ENCODE results near the gene CP. TPM values are rescaled to one million over a fixed set of nuclear protein-coding genes. Genes with fewer than 3 reads are reported as not detected.

The CP gene
- total and polyA plus RNA-seq, 2 donors (not counting 1 experiment from before 2014, with no cell fraction given), result not detected

GRCh38 chr3:149142682-149143081, 78.9 kb downstream of the CP start:
- H3K9ac ChIP-seq (ENCODE audit: low read length), result no peak overlapping the region
- H3K4me1 Mint-ChIP-seq, result peaks cover 50% of the 10 kb centered on the region
- intact Hi-C loops (cut with micrococcal nuclease), result no loop called here
- no peak overlapping the region for H2AFZ ChIP-seq (ENCODE audit: insufficient read depth, low read depth, low read length, poor library complexity, severe bottlenecking)
- POLR2A ChIA-PET, result no interaction called here
- H3K27me3 Mint-ChIP-seq, result no peaks in the 10 kb centered on the region
- ATAC-seq (ENCODE audit: low read depth) (no peak), DNase-seq (no peak)
- peaks cover 61 to 64% of the 10 kb centered on the region in 2 donors for H3K4me1 ChIP-seq (ENCODE audit: control insufficient read depth in 2 of 2, insufficient read depth in 2 of 2, low read length in 2 of 2)
- no peaks in the 10 kb centered on the region for H3K9me3 Mint-ChIP-seq (ENCODE audit: insufficient read depth)
- H3K4me3 Mint-ChIP-seq, result peak overlapping the region; percentile 6
- CTCF ChIA-PET, result interaction anchor here (2.9 kb wide), 1 partner anchor 22 kb away, joined by 11 read pairs; no protein-coding TSS in a partner anchor
- TF ChIP-seq CTCF (IDR thresholded peaks at IDR 0.05) (no peak), EZH2 (IDR thresholded peaks at IDR 0.05; ENCODE audit: borderline replicate concordance, insufficient read depth, low read depth, low read length, poor library complexity, severe bottlenecking) (no peak)
- no peaks in the 10 kb centered on the region for H3K27me3 ChIP-seq (replicated peaks in 1 of 4; ENCODE audit: control extremely low read depth in 1 of 4, control insufficient read depth in 3 of 4, insufficient read depth in 4 of 4, low read length in 3 of 4)
- H3K4me3 ChIP-seq (ENCODE audit: control extremely low read depth in 1 of 5, extremely low read depth in 1 of 5, insufficient read depth in 1 of 5, low read depth in 2 of 5, low read length in 4 of 5), result no peak overlapping the region
- peak overlapping the region in 1 of 2 donors; percentile 55 for H3K27ac ChIP-seq (ENCODE audit: low read length in 2 of 2)
- H4K20me1 ChIP-seq (ENCODE audit: control insufficient read depth, insufficient read depth, low read length, poor library complexity, severe bottlenecking), result peaks cover 5% of the 10 kb centered on the region
- H3K79me2 ChIP-seq (ENCODE audit: control insufficient read depth, insufficient read depth, low read length), result peaks cover 43% of the 10 kb centered on the region
- peaks cover 5 to 23% of the 10 kb centered on the region in 2 experiments for H3K36me3 ChIP-seq (replicated peaks in 1 of 2; ENCODE audit: control extremely low read depth in 1 of 2, control insufficient read depth in 1 of 2, extremely low read depth in 1 of 2, insufficient read depth in 2 of 2, low read length in 1 of 2)
- H3K9me3 ChIP-seq (ENCODE audit: control extremely low read depth in 1 of 3, control insufficient read depth in 2 of 3, insufficient read depth in 1 of 3, low read length in 2 of 3), result no peaks in the 10 kb centered on the region
- H3K27ac Mint-ChIP-seq, result peak overlapping the region; percentile 82
- H3K4me2 ChIP-seq (replicated peaks; ENCODE audit: low read depth, low read length, poor library complexity, severe bottlenecking), result peak overlapping the region; percentile 6
- 29% methylated on average over 1 of the region's 4 CpGs for WGBS (ENCODE audit: insufficient coverage)

GRCh38 chr3:149134575-149134974, 87.1 kb downstream of the CP start:
- CTCF ChIA-PET, result interaction anchor here (1.6 kb wide), 1 partner anchor 14 kb away, joined by 6 read pairs; no protein-coding TSS in a partner anchor
- no peak for TF ChIP-seq CTCF (IDR thresholded peaks at IDR 0.05)
- no peak for TF ChIP-seq EZH2 (IDR thresholded peaks at IDR 0.05; ENCODE audit: borderline replicate concordance, insufficient read depth, low read depth, low read length, poor library complexity, severe bottlenecking)
- Histone ChIP-seq H4K20me1 (ENCODE audit: control insufficient read depth, insufficient read depth, low read length, poor library complexity, severe bottlenecking) (peaks cover 24% of the 10 kb centered on the region), H3K9ac (ENCODE audit: low read length) (no peak overlapping the region), H2AFZ (ENCODE audit: insufficient read depth, low read depth, low read length, poor library complexity, severe bottlenecking) (no peak overlapping the region), H3K27ac (ENCODE audit: low read length in 2 of 2) (no peak overlapping the region), H3K9me3 (ENCODE audit: control extremely low read depth in 1 of 3, control insufficient read depth in 2 of 3, insufficient read depth in 1 of 3, low read length in 2 of 3) (no peaks in the 10 kb centered on the region), H3K4me1 (ENCODE audit: control insufficient read depth in 2 of 2, insufficient read depth in 2 of 2, low read length in 2 of 2) (peaks cover 25 to 35% of the 10 kb centered on the region in 2 donors), H3K4me3 (ENCODE audit: control extremely low read depth in 1 of 5, extremely low read depth in 1 of 5, insufficient read depth in 1 of 5, low read depth in 2 of 5, low read length in 4 of 5) (no peak overlapping the region), H3K79me2 (ENCODE audit: control insufficient read depth, insufficient read depth, low read length) (peaks cover 83% of the 10 kb centered on the region), H3K4me2 (replicated peaks; ENCODE audit: low read depth, low read length, poor library complexity, severe bottlenecking) (no peak overlapping the region), H3K36me3 (replicated peaks in 1 of 2; ENCODE audit: control extremely low read depth in 1 of 2, control insufficient read depth in 1 of 2, extremely low read depth in 1 of 2, insufficient read depth in 2 of 2, low read length in 1 of 2) (peaks cover 0 to 5% of the 10 kb centered on the region in 2 experiments), H3K27me3 (replicated peaks in 1 of 4; ENCODE audit: control extremely low read depth in 1 of 4, control insufficient read depth in 3 of 4, insufficient read depth in 4 of 4, low read length in 3 of 4) (no peaks in the 10 kb centered on the region)
- POLR2A ChIA-PET, result no interaction called here
- H3K4me3 Mint-ChIP-seq, result no peak overlapping the region
- H3K27me3 Mint-ChIP-seq, result no peaks in the 10 kb centered on the region
- no peak overlapping the region for H3K27ac Mint-ChIP-seq
- ATAC-seq (ENCODE audit: low read depth) (no peak), DNase-seq (no peak)
- 100% methylated on average over 2 of the region's 3 CpGs for WGBS (ENCODE audit: insufficient coverage)
- intact Hi-C loops (cut with micrococcal nuclease), result no loop called here
- H3K9me3 Mint-ChIP-seq (ENCODE audit: insufficient read depth), result no peaks in the 10 kb centered on the region
- H3K4me1 Mint-ChIP-seq, result peaks cover 58% of the 10 kb centered on the region

All from B cell (primary cell).